OCI-LY1 (cell line): ENCODE data around the gene FAM53B.

Experiments
- CTCF ChIP-seq: fragments of 200-600 bp; sonication (generic), shearing (Covaris generic); IDR thresholded peaks from 2 replicates; pipeline ENCODE4 v1.5.1; 2017; ENCODE audit warnings: mild to moderate bottlenecking, antibody characterized with exemption, low read length, moderate library complexity, mixed read lengths
- EZH2 ChIP-seq: fragments of 200-600 bp; sonication (generic), shearing (Covaris generic); IDR thresholded peaks from 2 replicates; pipeline ENCODE4 v1.8.0; 2017; ENCODE audit warnings: borderline replicate concordance, mixed run types, mild to moderate bottlenecking, antibody characterized with exemption, low read length, moderate library complexity, mixed read lengths

GRCh38 chr10:124622866-124623536, 121.2 kb downstream of the FAM53B start:
- TF ChIP-seq EZH2 (no peak), CTCF (no peak)
